HG03460 (cell line): ENCODE measurements around the gene FBXL13.
"Not testable (repeated sequence)": the region's sequence is repeated elsewhere in the genome, so short reads cannot be mapped to it uniquely, and the experiment has no call there.

ENCODE experiments used
- ATAC-seq: cut with Tn5 transposase; IDR thresholded peaks from one replicate; pipeline ENCODE4 v1.9.1; 2021; ENCODE audit not compliant: unreplicated experiment

Gene FBXL13

DNA sequence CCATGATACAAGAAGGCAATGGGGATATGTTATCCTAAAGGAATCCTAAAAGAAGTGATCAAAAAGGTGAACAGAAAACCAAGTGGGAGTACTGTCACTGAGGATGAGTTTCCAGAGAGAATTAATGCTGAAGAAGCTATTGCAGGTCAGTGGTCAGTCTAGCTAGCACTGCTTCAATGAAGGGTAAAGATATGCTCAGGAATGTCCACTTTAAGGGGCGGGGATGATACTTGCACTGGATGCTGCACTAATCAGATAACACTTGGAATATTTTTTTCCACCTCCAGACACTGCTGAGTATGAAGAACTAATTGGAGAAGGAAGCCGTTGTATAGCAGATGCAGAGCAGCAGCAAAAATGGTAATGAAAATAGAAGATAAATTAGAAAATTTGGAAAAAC is 86.5 kb downstream of the FBXL13 start:
- ATAC-seq: no peak

- ATAC-seq: no peak
Measured at GRCh38 chr7:102985176-102985783, 89.3 kb downstream of the FBXL13 start.

- ATAC-seq: no peak
Measured at GRCh38 chr7:102983602-102984001, 91.0 kb downstream of the FBXL13 start.

- ATAC-seq: no peak
Measured at GRCh38 chr7:102982235-102982634, 92.4 kb downstream of the FBXL13 start.

- no peak for ATAC-seq
Measured at GRCh38 chr7:102981451-102981850, 93.1 kb downstream of the FBXL13 start.

DNA sequence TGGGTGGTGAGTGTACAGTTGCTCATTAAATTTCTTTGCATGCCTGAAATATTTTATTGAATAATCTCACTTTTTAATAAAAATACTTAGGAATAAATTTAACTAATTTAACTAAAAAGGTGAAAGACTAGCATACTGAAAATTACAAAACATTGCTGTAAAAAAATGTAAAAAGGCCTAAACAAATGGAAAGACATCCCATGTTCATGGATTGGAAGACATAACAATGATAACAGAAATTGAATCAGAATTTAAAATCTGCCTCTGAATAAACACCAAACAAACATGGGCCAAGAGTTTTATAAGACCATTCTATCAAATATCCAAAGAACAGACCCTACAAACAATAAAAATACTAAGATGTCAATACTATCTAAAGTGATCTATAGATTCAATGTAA is 94.9 kb downstream of the FBXL13 start:
- ATAC-seq: no peak

DNA sequence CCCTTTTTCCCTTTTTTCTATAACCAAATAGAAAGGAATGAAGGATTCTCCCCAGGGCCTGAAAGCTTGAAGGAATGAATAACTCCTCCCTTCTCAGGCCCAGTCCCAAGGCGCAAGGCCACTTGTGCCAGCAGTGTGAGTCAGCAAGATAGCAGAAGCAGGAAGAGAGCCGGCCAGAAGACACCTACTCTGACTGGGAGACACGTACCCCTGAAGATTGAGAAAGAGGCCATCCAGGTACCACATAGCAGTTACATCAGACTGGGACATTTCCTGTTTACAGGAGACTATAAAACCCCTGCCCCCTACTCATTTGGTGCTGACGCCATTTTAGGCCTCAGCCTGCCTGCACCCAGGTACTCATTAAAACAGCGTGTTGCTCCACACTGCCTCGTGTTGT is 96.3 kb downstream of the FBXL13 start:
- ATAC-seq: no peak

- ATAC-seq: not testable (repeated sequence)
Measured at GRCh38 chr7:102977586-102977985, 97.0 kb downstream of the FBXL13 start.

- no peak for ATAC-seq
Measured at GRCh38 chr7:102976493-102976892, 98.1 kb downstream of the FBXL13 start.

DNA sequence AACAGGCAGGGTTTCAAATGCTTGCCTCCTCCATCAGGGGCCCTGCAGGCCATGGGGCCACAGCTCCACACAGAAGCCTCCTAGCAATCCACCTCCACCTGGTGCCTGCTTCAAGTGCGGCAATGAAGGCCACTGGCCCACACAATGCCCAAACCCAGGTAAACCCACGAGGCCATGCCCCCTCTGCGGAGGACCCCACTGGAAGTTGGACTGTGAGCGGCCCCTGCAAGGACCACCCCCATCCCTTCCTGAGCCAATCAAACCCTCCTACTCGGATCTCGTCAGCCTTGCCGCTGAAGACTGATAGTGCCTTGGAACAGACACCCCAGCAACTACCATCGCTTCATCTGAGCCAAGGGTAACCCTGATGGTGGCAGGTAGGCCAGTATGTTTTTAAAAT is 98.7 kb downstream of the FBXL13 start:
- ATAC-seq: no peak

DNA sequence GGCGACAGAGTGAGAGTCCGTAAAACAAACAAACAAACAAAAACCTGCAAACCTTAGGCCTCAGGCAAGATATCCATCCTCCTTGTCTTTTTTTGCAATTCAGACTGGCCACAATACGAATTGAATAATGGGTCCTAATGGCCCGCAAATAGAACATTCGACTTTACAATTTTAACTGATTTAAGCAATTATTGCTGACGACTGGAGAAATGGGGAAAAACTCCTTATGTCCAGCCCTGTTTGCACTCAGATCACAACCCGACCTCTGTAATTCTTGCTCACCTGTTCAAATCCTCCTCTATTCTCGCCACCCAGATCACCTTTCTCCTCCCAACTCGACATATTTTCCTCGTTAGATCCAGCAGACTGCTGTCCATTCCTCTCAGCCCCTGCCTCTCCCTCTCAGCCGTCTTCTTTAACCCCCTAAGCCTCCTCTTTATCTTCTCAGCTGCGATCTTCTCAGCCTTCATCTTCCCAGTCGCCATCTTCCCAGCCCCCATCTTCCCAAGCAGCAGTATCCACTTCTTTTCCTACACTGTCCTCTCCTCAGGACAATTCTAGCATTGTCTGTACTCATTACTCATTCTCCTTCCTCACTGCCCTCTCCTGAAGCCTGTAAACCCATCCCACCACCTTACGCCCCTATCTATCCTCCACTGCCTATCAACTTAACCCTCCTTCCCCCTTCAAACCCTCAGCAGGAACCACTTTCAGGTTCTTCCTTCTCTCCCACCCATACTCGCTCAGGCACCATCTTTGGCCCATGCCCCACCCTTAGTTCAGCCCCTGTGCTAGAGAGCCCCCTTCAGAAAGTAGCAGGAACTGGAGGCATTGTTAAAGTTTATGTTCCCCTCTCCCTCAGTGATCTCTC is 100.0 kb downstream of the FBXL13 start:
- ATAC-seq: no peak

DNA sequence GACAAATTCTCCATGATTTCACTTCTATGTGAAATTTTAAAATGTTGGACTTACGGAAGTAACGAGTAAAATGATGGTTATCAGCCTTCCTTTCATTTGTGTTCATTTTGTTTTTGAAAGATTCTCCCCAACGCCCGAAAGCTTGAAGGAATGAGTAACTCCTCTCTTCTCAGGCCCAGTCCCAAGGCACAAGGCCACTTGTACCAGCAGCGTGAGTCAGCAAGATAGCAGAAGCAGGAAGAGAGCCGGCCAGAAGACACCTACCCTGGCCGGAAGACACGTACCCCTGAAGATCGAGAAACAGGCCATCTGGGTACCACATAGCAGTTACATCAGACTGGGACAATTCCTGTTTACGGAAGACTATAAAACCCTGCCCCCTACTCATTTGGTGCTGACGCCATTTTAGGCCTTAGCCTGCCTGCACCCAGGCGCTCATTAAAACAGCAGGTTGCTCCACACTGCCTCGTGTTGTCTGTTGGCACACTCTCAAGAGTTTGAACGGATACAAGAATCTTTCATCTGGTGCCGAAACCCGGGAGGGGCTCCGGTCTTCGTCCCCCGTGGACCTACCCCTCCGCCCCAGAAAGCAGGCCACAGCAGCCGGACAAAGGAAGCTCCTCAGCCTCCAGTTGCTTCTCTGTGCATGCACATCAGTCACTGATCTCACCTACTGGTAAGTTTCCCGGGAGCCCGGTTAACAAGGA is 101.3 kb downstream of the FBXL13 start:
- no peak for ATAC-seq

DNA sequence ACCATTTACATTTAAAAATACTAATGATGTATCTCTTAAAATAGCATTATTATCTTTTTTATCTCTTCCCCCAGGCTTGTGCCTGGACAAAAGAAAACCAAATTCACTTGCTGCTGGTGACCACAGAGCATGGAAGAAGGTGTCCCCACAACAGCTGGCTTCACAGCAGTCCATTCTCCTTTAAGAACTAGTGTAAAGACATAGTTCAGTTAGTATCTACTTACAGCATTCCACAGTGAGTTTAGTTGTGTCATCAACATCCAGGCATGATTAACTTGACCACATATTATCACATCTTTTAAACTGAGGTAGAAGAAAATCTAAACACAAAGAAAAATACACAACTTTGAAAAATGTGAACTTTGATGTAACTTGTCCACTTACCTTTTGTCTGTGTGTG is 106.8 kb downstream of the FBXL13 start:
- no peak for ATAC-seq

DNA sequence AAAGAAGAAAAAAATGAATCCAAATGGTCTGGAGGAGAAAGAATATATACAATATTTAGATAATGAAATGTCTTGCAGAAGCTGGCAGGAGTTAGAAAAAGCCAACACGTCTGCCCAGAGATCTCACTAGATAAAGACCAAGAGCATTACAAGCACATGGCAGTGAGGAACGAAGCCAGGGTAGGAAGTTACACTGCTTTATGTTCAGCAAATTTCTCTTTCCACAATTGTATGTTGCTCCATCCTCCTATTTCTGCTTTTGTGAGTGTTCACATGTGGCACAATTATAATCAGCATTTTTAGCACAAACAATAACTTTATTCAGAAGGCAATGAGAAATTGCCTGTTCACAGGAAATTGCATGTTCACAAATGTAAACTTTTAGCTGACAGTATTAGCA is 108.1 kb downstream of the FBXL13 start:
- ATAC-seq: no peak

- not testable (repeated sequence) for ATAC-seq
Measured at GRCh38 chr7:102961993-102962392, 112.6 kb downstream of the FBXL13 start.

DNA sequence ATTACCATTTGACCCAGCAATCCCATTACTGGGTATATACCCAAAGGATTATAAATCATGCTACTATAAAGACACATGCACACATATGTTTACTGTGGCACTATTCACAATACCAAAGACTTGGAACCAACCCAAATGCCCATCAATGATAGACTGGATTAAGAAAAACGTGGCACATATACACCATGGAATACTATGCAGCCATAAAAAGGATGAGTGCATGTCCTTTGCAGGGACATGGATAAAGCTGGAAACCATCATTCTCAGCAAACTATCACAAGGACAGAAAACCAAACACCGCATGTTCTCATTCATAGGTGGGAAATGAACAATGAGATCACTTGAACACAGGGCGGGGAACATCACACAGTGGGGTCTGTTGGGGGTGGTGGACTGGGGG is 116.6 kb downstream of the FBXL13 start:
- ATAC-seq: not testable (repeated sequence)

DNA sequence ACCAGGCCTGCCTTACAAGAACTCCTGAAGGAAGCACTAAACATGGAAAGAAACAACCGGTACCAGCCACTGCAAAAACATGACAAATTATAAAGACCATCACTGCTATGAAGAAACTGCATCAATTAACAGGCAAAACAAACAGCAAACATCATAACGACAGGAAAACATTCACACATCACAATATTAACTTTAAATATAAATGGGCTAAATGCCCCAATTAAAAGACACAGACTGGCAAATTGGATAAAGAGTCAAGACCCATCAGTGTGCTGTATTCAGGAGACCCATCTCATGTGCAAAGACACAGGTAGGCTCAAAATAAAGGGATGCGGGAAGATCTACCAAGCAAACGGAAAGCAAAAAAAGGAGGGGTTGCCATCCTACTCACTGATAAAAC is 120.2 kb downstream of the FBXL13 start:
- not testable (repeated sequence) for ATAC-seq

GRCh38 chr7:102953406-102953805 is 121.2 kb downstream of the FBXL13 start:
- ATAC-seq: no peak

- ATAC-seq: no peak
Measured at GRCh38 chr7:102951839-102952238, 122.8 kb downstream of the FBXL13 start.

- no peak for ATAC-seq
Measured at GRCh38 chr7:102944241-102944640, 130.4 kb downstream of the FBXL13 start.

DNA sequence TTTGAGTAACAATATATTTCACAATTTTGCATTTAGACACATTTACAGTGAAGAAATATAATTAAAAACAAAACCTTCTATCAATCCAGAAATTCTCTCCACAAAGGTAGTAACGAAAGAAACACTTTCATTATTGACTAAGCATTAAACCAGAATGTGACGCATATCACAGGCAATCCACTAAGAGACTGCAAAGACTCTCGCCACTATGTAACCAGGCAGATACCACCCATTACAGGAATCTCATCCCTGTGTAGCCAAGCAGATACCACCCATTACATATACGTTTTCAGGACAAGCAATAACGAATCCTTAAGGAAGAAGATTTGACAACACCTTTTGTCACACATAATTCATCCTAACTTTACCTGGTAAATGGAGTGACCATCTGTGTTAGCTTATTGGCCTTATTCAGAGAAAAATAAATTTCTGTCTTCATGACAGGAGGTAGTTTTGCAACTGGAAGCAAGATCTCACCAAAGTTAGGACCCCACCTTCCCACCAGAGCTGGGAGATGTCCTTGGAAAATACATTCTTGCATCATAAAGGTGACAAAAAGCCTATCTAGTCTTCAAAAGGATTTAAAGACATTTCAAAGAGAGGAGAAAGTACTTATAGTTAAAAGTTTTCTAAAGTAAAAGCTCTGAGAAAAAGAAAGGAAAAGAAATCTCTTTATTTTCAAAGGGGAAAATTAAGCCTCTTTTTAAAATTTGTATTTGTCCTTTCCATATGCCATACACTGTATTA is 131.0 kb downstream of the FBXL13 start:
- ATAC-seq: no peak
